DND-41 (cell line): ENCODE measurements around the gene CFLAR.

Experiments
- EZH2 ChIP-seq: IDR thresholded peaks from 3 replicates; pipeline ENCODE4 v1.6.1; 2012; ENCODE audit warnings: borderline replicate concordance, low read depth, mild to moderate bottlenecking, moderate library complexity, low read length, inconsistent platforms; ENCODE audit not compliant: severe bottlenecking
- TF ChIP-seq, protein P1 (sequence below): IDR thresholded peaks from 2 replicates; pipeline ENCODE4 v1.5.1; 2012; ENCODE audit warnings: borderline replicate concordance, low read length, moderate library complexity, mild to moderate bottlenecking; ENCODE audit not compliant: poor library complexity, severe bottlenecking; ENCODE audit errors: extremely low read depth

- TF ChIP-seq, protein P1, sequence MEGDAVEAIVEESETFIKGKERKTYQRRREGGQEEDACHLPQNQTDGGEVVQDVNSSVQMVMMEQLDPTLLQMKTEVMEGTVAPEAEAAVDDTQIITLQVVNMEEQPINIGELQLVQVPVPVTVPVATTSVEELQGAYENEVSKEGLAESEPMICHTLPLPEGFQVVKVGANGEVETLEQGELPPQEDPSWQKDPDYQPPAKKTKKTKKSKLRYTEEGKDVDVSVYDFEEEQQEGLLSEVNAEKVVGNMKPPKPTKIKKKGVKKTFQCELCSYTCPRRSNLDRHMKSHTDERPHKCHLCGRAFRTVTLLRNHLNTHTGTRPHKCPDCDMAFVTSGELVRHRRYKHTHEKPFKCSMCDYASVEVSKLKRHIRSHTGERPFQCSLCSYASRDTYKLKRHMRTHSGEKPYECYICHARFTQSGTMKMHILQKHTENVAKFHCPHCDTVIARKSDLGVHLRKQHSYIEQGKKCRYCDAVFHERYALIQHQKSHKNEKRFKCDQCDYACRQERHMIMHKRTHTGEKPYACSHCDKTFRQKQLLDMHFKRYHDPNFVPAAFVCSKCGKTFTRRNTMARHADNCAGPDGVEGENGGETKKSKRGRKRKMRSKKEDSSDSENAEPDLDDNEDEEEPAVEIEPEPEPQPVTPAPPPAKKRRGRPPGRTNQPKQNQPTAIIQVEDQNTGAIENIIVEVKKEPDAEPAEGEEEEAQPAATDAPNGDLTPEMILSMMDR: no peak
- TF ChIP-seq EZH2: no peak
These were observed 100.0 kb downstream of the CFLAR start for GRCh38 chr2:201215963-201216362.
